Measurements from ENCODE around the gene THADA. TPM values are rescaled to one million over a fixed set of nuclear protein-coding genes. Genes with fewer than 3 reads are reported as not detected.

The THADA gene
- total RNA-seq, 1 donor from 2014 or later: 11.0 TPM

GRCh38 chr2:43569921-43570320, 25.9 kb downstream of the THADA start:
- TF ChIP-seq CTCF (conservative IDR thresholded peaks at IDR 0.05; ENCODE audit: low read depth, low read length): no peak
- no peak for DNase-seq (ENCODE audit: low read depth)
- no peak overlapping the region for H3K4me3 ChIP-seq (ENCODE audit: low read depth, low read length)

DNA sequence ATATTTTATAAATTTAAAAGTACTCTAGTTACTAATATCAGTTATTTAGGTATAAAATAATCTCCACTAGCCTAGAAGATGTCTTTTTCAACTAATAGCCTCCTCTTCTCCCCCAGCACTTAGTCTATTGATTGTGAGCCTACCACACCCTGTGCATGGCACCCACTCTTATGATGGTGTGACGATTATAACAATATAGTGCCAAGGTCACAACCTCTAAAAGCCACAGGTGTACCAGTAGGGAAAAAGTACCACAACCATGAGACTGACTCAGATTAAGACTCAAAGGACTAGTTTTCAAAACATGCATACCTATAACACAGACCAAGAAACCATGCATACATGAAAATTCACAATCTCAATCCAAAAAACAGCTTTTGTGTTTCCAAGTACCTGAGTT, 27.6 kb downstream of the THADA start:
- no peak for TF ChIP-seq CTCF (conservative IDR thresholded peaks at IDR 0.05; ENCODE audit: low read depth, low read length)
- no peak overlapping the region for H3K4me3 ChIP-seq (ENCODE audit: low read depth, low read length)
- no peak for DNase-seq (ENCODE audit: low read depth)

- no peak overlapping the region for H3K4me3 ChIP-seq (ENCODE audit: low read depth, low read length)
- TF ChIP-seq CTCF (conservative IDR thresholded peaks at IDR 0.05; ENCODE audit: low read depth, low read length): no peak
- DNase-seq (ENCODE audit: low read depth): no peak
Observed at GRCh38 chr2:43566461-43566729, 29.4 kb downstream of the THADA start.

- no peak for TF ChIP-seq CTCF (conservative IDR thresholded peaks at IDR 0.05; ENCODE audit: low read depth, low read length)
Observed at GRCh38 chr2:43563679-43564078, 32.2 kb downstream of the THADA start.

GRCh38 chr2:43560231-43560547, 35.6 kb downstream of the THADA start:
- DNase-seq (ENCODE audit: low read depth): no peak
- TF ChIP-seq CTCF (conservative IDR thresholded peaks at IDR 0.05; ENCODE audit: low read depth, low read length): no peak
- H3K4me3 ChIP-seq (ENCODE audit: low read depth, low read length): no peak overlapping the region

More at GRCh38 chr2:43563679-43564078, 32.2 kb downstream of the THADA start:
- H3K4me3 ChIP-seq (ENCODE audit: low read depth, low read length): no peak overlapping the region
- DNase-seq (ENCODE audit: low read depth): no peak

GRCh38 chr2:43559391-43560230, 36.2 kb downstream of the THADA start:
- no peak for DNase-seq (ENCODE audit: low read depth)
- H3K4me3 ChIP-seq (ENCODE audit: low read depth, low read length): no peak overlapping the region
- TF ChIP-seq CTCF (conservative IDR thresholded peaks at IDR 0.05; ENCODE audit: low read depth, low read length): no peak

- no peak for TF ChIP-seq CTCF (conservative IDR thresholded peaks at IDR 0.05; ENCODE audit: low read depth, low read length)
- H3K4me3 ChIP-seq (ENCODE audit: low read depth, low read length): no peak overlapping the region
- DNase-seq (ENCODE audit: low read depth): no peak
Observed at GRCh38 chr2:43557196-43557595, 38.6 kb downstream of the THADA start.
